OCI-LY3 (cell line): ENCODE results near the gene BIK.

Source experiments
- H2AFZ ChIP-seq: fragments of 200-600, 300-600 bp; shearing (Covaris generic); 2 replicates; pipeline ENCODE4 v1.6.0; 2014; ENCODE audit warnings: antibody characterized with exemption, low read depth, low read length
- H3K27ac ChIP-seq: fragments of 200-600, 300-600 bp; sonication (generic); 2 replicates; pipeline ENCODE4 v1.5.1; 2014; ENCODE audit warnings: mild to moderate bottlenecking, low read length, moderate library complexity, mixed read lengths
- H3K27me3 ChIP-seq: fragments of 200-600, 300-600 bp; sonication (generic); 2 replicates; pipeline ENCODE4 v1.6.1; 2014; ENCODE audit warnings: low read depth, low read length, mixed read lengths
- H3K36me3 ChIP-seq: fragments of 200-600, 300-600 bp; sonication (generic); replicated peaks from 2 replicates; pipeline ENCODE3; 2014; ENCODE audit warnings: low read depth, low read length, mixed read lengths
- H3K4me1 ChIP-seq: fragments of 300-600, 200-600 bp; sonication (generic); 2 replicates; pipeline ENCODE4 v1.6.1; 2014; ENCODE audit warnings: low read length, mixed read lengths
- H3K4me2 ChIP-seq: fragments of 200-600, 300-600 bp; sonication (generic); 2 replicates; pipeline ENCODE4 v1.6.1; 2014; ENCODE audit warnings: low read length, mixed read lengths
- H3K4me3 ChIP-seq: fragments of 300-600, 200-600 bp; sonication (generic); 2 replicates; pipeline ENCODE4 v1.5.1; 2014; ENCODE audit warnings: antibody characterized with exemption, mild to moderate bottlenecking, low read length, moderate library complexity
- H3K79me2 ChIP-seq: fragments of 300-600, 200-600 bp; shearing (Covaris generic); 2 replicates; pipeline ENCODE4 v1.6.1; 2014; ENCODE audit warnings: mild to moderate bottlenecking, low read length, mixed read lengths
- H3K9ac ChIP-seq: fragments of 300-600, 200-600 bp; shearing (Covaris generic); 2 replicates; pipeline ENCODE4 v1.6.0; 2014; ENCODE audit warnings: mild to moderate bottlenecking, low read length, moderate library complexity
- H3K9me3 ChIP-seq: fragments of 200-600, 300-600 bp; shearing (Covaris generic); 2 replicates; pipeline ENCODE4 v1.6.1; 2014; ENCODE audit warnings: low read length, mixed read lengths; ENCODE audit not compliant: insufficient read depth
- H4K20me1 ChIP-seq: fragments of 200-600, 300-600 bp; sonication (generic); 2 replicates; pipeline ENCODE4 v1.6.1; 2016; ENCODE audit warnings: low read length, mixed read lengths; ENCODE audit not compliant: insufficient read depth
- CTCF ChIP-seq: fragments of 200-600, 300-600 bp; sonication (generic); IDR thresholded peaks from 2 replicates; pipeline ENCODE4 v1.5.1; 2014; ENCODE audit warnings: antibody characterized with exemption, low read length, low read depth
- EZH2phosphoT487 ChIP-seq: fragments of 200-600 bp; shearing (Covaris generic); IDR thresholded peaks from 2 replicates; pipeline ENCODE4 v1.6.1; 2018; ENCODE audit warnings: antibody characterized with exemption, mixed run types, low read depth

Gene BIK

GRCh38 chr22:43151251-43152002 lies 40.9 kb downstream of the BIK start, which contains the start of gene TSPO:
Gene TSPO, plus strand, starts transcription at chr22:43151559. Its CDS starts 7,680 bp downstream, at chr22:43159239.
- Histone ChIP-seq H3K4me3 (peak within 1 kb of the TSS; percentile 83), H3K9ac (peak within 1 kb of the TSS; percentile 66), H4K20me1 (no peaks in the 10 kb centered on the region), H3K36me3 (no peaks in the 10 kb centered on the region), H3K79me2 (no peaks in the 10 kb centered on the region), H3K9me3 (no peaks in the 10 kb centered on the region), H3K27me3 (peaks cover 6% of the 10 kb centered on the region), H3K4me2 (peak within 1 kb of the TSS; percentile 92), H2AFZ (peak within 1 kb of the TSS; percentile 90), H3K27ac (no peak within 1 kb of the TSS), H3K4me1 (peaks cover 26% of the 10 kb centered on the region)
- no peak for TF ChIP-seq EZH2phosphoT487
- no peak for TF ChIP-seq CTCF

- no peaks in the 10 kb centered on the region for H3K36me3 ChIP-seq
These were observed 41.4 kb downstream of the BIK start for GRCh38 chr22:43152003-43152356.

GRCh38 chr22:43152357-43153071 lies 42.0 kb downstream of the BIK start:
- peaks cover 16% of the 10 kb centered on the region for H3K4me1 ChIP-seq
- H3K4me2 ChIP-seq = peak overlapping the region; percentile 92
- H3K27ac ChIP-seq = no peak overlapping the region
- H3K36me3 ChIP-seq = no peaks in the 10 kb centered on the region
- TF ChIP-seq CTCF = no peak
- no peak for TF ChIP-seq EZH2phosphoT487
- peaks cover 6% of the 10 kb centered on the region for H3K27me3 ChIP-seq
- peak overlapping the region; percentile 50; the same call in 1 of the 2 replicates for H2AFZ ChIP-seq
- no peaks in the 10 kb centered on the region for H4K20me1 ChIP-seq
- peak overlapping the region; percentile 83 for H3K4me3 ChIP-seq
- H3K9ac ChIP-seq = peak overlapping the region; percentile 66
- no peaks in the 10 kb centered on the region for H3K9me3 ChIP-seq
- H3K79me2 ChIP-seq = no peaks in the 10 kb centered on the region

More at GRCh38 chr22:43152003-43152356, 41.4 kb downstream of the BIK start:
- peak overlapping the region; percentile 92 for H3K4me2 ChIP-seq
- H3K27me3 ChIP-seq = peaks cover 6% of the 10 kb centered on the region
- H3K9ac ChIP-seq = peak overlapping the region; percentile 66
- peaks cover 21% of the 10 kb centered on the region for H3K4me1 ChIP-seq
- no peaks in the 10 kb centered on the region for H4K20me1 ChIP-seq
- H3K9me3 ChIP-seq = no peaks in the 10 kb centered on the region
- no peaks in the 10 kb centered on the region for H3K79me2 ChIP-seq
- peak overlapping the region; percentile 83 for H3K4me3 ChIP-seq
- H2AFZ ChIP-seq = peak overlapping the region; percentile 50
- no peak overlapping the region for H3K27ac ChIP-seq
- TF ChIP-seq CTCF (no peak), EZH2phosphoT487 (no peak)

- Histone ChIP-seq H4K20me1 (no peaks in the 10 kb centered on the region), H3K4me2 (no peak overlapping the region), H3K36me3 (no peaks in the 10 kb centered on the region), H3K4me1 (peaks cover 11% of the 10 kb centered on the region; the same call in 1 of the 2 replicates), H2AFZ (no peak overlapping the region), H3K27me3 (peaks cover 6% of the 10 kb centered on the region), H3K9ac (no peak overlapping the region), H3K4me3 (no peak overlapping the region), H3K9me3 (no peaks in the 10 kb centered on the region), H3K27ac (no peak overlapping the region), H3K79me2 (no peaks in the 10 kb centered on the region)
- TF ChIP-seq EZH2phosphoT487 (no peak), CTCF (no peak)
These were observed 43.3 kb downstream of the BIK start for GRCh38 chr22:43153899-43154298.
